T47D (cell line): Measurements from ENCODE around the gene ZNF638.
A peak's percentile ranks its signal among the peaks of the same experiment; 100 is the strongest.
"Not testable (repeated sequence)": the region's sequence is repeated elsewhere in the genome, so short reads cannot be mapped to it uniquely, and the experiment has no call there.

Source experiments
- DNase-seq, 2 experiments: peaks; one replicate each; pipeline versions ENCODE4 v3.0.0 to v3.0.0-alpha.2; 2011 to 2012; ENCODE audit warnings: low read depth in 1 of 2, low spot score in 1 of 2
- JUND ChIP-seq: IDR thresholded peaks from 2 replicates; pipeline ENCODE4 v1.6.1; 2012; ENCODE audit warnings: low read depth
- in situ Hi-C: cut with HindIII; loops from 2 replicates; pipeline ENCODE4 v1.10.0; 2016; ENCODE audit warnings: low sequenced_read_pairs, low pct_unique_long_range_greater_than_20kb

ZNF638 gene

DNA sequence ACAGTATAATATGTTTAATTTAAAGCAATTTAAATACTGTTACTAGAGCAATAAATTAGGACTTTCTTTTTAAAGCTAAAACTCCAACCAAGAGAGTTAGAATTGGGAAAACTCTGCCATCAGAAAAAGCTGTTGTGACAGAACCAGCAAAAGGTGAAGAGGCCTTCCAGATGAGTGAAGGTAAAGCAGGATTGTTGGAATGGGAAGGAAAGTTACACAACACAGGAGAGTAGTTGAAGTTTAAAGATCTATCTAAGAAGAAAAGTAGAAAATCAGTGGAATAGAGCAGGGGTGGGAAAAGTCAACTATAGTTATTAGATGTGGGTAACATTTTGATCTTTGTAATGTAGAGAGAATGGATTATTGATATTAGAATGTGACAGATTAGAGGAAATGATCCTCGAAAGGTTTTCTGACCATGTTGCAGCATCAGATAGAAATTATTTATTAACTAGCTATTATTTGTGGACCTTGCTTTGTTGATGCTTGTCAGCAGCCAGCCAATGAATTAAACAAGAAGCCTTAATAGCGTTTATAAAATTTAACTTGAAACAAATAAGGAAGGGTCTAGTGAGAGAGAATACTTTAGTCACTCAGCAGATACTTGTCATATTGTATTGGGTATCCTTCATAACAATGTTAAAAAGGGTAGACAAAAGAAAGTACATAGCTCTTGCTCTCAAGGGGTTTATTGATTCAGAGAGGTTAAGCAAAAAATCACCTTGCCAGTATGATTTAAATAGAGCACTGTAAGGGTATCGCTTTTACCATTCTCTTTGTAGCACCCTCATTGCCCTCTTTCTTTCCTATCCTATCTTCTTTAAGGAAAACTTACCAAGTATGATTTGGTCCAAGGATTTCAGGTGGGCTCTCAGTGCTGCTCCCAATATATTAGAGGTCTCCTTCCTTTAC is 97.1 kb downstream of the ZNF638 start:
- in situ Hi-C loops = no loop called here
- DNase-seq = no peak
- no peak for TF ChIP-seq JUND

DNA sequence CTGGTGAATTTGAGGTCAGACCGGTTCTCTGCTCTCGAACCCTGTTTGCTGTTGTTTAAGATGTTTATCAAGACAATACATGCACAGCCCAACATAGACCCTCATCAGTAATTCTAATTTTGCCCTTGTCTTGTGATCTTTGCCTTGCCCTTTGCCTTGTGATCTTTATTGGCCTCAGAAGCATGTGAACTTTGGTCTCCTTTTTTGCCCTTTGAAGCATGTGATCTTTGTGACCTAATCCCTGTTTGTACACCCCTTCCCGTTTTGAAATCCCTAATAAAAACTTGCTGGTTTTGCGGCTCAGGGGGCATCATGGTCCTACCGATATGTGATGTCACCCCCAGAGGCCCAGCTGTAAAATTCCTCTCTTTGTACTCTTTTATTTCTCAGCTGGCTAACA is 113.6 kb downstream of the ZNF638 start:
- in situ Hi-C loops, DNase-seq: not testable (repeated sequence)

DNA sequence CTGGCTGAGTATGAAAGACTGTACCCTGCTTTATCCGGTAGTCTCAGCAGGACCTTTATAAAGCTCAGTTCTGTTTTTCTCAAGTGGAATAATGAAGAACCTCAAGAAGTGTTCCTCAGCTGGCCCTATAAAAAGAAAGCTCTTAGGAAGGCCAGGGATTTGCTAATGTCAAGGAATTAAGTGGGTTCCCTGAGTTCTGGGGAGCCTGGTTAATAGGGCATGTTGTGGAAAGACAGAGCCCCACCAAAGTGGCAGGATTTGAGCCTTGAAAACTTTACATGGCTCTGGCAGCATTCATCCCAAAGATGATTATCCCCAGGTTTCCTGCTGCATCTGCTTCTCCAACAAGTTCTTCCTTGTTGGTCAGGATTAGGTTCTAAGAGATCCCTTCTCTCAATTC is 114.9 kb downstream of the ZNF638 start:
- TF ChIP-seq JUND = no peak
- in situ Hi-C loops = no loop called here
- no peak for DNase-seq

DNA sequence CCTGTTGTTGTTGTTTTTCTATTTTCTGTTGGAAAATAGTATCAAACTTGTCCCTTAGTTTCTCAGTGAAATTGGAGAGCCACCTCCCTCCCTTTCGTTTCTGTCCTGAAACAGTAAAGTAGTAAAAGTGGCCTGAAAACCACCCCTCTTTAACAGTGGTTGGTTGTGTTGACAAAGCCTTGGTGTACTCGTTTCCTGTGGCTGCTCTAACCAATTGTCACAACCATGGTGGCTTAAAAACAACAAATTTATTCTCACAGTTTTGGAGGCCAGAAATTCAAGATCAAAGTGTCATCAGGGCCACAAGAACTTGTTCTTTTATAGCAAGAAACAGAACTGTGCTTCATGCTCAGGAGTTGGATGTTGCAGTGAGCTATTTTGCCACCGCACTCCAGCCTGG is 117.8 kb downstream of the ZNF638 start:
- in situ Hi-C loops = no loop called here
- no peak for DNase-seq
- no peak for TF ChIP-seq JUND

DNA sequence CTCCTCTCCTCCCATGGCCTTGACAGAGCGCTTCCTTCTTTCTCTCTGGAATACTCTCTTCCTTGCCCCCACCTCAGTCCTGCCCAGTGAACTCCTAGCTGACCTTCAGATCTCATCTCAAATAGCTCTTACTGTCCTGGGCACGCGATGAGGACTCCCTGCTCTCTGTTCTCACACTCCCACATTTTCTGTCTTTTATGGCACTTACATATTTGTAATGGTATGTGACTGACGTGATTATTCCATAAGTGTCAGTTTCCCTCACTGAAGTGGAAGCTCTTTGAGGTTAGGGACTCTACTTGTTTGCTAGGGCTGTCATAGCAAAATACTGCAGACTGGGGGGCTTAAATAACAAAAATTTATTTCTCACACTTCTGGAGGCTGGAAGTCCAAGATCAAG is 120.1 kb downstream of the ZNF638 start:
- in situ Hi-C loops = no loop called here
- TF ChIP-seq JUND = no peak
- DNase-seq = no peak

DNA sequence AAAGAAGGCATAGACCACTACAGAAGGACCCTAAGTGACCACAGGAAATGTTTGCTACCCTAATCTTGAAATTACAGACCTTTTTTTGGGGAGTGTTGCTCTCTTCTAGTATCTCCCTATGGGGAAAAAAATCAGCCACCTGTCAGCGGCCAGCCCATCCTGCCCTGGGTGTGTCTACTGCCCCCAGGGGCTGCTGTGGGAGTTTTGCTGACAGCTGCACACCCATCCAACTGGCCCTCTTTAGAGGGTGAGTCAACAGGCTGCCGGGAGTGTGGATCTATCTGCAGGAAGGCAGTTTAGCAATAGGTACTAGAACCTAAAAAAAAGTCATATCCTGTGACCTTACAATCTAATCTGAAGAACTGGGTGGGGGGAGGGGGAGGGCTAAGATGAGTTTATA is 121.0 kb downstream of the ZNF638 start:
- in situ Hi-C loops = no loop called here
- no peak for TF ChIP-seq JUND
- DNase-seq = no peak

DNA sequence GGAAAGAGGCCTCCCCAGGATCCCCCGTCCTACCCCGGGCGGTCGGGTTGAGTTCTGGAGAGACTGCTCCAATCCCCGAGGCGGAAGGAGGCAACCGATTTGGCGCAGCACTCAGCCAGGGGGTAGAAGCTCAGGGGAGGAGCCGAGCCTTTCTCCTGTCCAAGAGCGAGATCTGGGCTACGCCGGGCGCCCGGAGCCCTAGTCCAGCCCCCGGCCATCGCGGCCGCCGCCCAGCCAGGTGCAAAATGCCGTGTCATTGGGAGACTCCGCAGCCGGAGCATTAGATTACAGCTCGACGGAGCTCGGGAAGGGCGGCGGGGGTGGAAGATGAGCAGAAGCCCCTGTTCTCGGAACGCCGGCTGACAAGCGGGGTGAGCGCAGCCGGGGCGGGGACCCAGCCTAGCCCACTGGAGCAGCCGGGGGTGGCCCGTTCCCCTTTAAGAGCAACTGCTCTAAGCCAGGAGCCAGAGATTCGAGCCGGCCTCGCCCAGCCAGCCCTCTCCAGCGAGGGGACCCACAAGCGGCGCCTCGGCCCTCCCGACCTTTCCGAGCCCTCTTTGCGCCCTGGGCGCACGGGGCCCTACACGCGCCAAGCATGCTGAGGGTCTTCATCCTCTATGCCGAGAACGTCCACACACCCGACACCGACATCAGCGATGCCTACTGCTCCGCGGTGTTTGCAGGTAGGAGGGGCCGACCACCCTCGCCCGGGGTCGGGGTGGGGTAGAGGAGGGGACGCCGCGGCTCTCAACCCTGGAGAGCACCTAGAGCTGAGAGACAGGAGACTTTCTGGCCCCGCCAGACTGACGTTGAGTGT is 122.0 kb downstream of the ZNF638 start, which contains the start of gene DYSF:
Gene DYSF (plus strand): TSS at position 158 of the 817 bp plus-strand sequence.
- in situ Hi-C loops = no loop called here
- DNase-seq = peak; percentile 38 to 39
- no peak for TF ChIP-seq JUND

DNA sequence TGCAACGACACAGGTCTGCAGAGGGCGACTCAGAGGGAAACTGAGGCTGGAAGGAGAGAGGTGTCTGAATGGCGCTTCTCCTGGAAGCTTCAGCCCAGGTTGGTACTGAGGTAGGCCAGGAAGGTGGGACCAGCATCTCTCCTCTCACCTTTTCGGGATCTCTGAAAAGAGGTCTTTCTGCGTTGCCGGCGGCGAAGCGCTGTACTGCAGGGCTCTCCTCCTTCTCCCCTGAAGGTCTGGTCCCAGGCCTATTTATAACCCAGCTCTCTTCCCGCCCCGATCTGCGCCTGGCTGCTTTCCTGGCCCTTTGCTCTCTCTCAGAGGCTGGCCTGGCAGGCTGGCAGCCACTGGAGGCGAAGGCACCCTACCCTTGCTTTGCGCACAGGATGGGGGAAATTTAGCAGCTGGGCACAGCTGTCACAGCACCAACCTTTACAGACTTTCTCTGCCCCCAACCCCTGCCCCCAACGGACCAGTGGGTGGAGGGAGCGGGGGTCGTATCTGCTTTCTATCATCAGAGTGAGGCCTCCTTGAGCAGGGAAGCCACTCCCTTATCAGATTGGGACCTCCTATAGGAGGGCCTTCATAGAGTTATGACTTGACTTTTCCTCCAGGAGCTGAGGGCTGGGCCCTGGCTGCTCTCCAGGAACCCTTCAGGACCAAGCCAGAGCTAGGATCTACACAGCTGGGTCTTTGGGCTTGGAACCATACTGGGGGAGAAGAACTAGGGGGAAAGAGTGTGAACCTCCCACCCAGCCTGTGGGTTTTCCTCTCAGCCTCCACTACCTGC is 122.8 kb downstream of the ZNF638 start:
- no peak for TF ChIP-seq JUND
- DNase-seq = no peak
- in situ Hi-C loops = no loop called here

DNA sequence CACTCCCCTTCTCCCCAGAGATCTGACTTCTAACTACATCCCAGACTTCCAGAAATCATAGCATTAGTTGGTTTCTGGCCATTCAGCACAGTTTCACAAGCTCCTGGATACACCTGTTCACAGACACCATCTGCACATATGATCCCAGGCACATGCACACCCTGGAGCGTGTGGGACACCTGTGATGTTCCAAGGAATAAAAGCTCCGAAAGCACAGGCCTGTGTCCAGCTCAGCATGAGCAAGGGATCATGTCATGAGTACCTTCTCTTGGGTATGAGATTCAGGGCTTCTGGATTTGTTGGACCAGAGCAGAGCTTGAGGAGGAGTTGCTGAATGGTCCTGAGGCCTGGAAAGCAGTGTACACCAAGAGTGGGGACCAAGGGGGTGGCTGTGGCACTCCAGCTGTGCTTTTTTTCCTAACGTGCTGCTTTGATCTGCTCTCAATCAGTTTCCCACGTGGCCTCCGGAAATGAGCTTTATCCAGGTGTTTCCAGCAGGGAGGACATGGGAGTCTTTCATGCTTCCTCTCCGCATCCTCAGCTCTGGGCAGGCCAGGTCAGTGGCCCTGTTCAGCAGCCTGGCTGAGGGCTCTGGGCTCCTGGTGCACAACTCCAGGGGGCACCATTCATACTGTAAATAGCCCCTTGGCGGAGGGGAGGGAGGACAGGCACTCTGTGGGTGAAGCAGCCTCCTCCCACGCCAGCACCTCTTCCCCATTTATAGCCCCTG is 123.6 kb downstream of the ZNF638 start:
- in situ Hi-C loops = no loop called here
- no peak for DNase-seq
- TF ChIP-seq JUND = no peak

DNA sequence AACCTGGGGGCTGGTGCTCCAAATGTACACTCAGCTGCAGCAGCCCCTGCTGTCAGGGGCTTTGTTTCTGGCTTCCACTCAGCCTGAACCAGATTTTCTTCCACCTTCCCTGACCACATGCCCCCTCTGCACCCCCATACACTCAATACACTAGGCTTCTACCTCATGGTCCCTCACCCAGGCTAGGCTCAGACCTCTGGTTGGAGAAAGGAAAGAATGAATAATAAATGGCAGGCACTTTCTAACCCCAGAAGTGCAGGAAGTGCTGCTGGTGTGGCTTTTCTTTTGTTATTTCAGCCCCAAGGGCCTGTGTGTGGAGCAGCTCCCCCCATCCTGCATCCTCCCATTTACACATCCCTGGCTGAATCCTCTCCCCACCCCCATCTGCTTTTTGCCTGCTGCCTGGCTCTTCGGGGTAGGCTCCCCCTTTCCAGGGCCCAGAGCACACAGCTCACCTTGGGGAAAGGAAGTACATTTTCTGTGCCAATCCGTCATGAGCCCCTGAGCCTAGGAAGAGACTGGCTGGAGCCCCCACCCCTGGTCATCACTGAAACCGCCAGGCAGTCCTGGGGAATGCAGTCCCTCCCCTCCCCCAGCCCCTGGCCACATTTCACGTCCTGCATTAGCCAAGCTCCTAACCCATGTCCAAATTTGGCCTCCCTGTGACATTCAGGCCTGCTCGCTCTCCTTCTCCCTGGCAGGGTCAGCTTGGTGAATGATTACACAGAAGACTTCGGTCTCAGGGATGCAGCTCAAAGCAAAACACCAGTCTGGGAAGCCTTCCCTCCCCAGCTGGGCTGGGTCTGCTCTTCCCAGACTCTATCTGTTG is 124.4 kb downstream of the ZNF638 start:
- in situ Hi-C loops = no loop called here
- DNase-seq = no peak

DNA sequence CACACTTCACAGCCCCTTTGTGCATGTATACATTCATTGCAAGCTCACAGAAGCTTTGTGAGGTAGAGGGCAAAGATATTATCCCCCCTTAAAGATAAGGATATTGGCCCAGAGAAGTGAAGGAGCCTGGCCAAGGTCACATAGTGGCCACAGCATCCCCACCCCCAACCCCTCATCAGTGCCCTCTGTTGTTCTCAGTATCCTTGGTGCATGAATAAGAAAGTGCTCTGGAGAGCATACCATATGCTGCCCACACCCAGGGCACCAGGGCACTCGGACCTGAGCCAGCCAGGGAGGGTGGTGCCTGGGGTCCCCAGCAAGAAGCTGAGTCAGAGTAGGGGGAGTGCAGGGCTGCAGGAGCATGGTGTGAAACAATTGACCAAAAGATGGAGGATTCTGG is 125.0 kb downstream of the ZNF638 start:
- DNase-seq = no peak
- TF ChIP-seq JUND = no peak
- in situ Hi-C loops = no loop called here

More for the DNA sequence above, 124.4 kb downstream of the ZNF638 start:
- TF ChIP-seq JUND = no peak
